Epithelial cell of esophagus (primary cell): ENCODE measurements around the gene GRSF1.
"Not testable (repeated sequence)": the region's sequence is repeated elsewhere in the genome, so short reads cannot be mapped to it uniquely, and the experiment has no call there.

Experiments used
- DNase-seq: peaks from one replicate; pipeline ENCODE4 v3.0.0; 2010; ENCODE audit warnings: low read depth
- H3K4me3 ChIP-seq: 2 replicates; pipeline ENCODE4 v1.5.1; 2011; ENCODE audit warnings: mild to moderate bottlenecking, low read length, control low read depth
- CTCF ChIP-seq: IDR thresholded peaks from 2 replicates; pipeline ENCODE4 v1.5.1; 2011; ENCODE audit warnings: low read depth, mild to moderate bottlenecking, low read length, control low read depth, inconsistent platforms; ENCODE audit not compliant: insufficient read depth; ENCODE audit errors: missing control alignments

Gene GRSF1

GRCh38 chr4:70787496-70787895 lies 52.2 kb downstream of the GRSF1 start:
- no peak overlapping the region for H3K4me3 ChIP-seq
- DNase-seq, result no peak
- TF ChIP-seq CTCF, result no peak

GRCh38 chr4:70783096-70783495 lies 56.6 kb downstream of the GRSF1 start:
- no peak for TF ChIP-seq CTCF
- DNase-seq, result no peak
- no peak overlapping the region for H3K4me3 ChIP-seq

- no peak overlapping the region for H3K4me3 ChIP-seq
- no peak for DNase-seq
- no peak for TF ChIP-seq CTCF
Observed at GRCh38 chr4:70778888-70779422, 60.7 kb downstream of the GRSF1 start.

- H3K4me3 ChIP-seq, result no peak overlapping the region
- DNase-seq, result no peak
- TF ChIP-seq CTCF, result no peak
Observed at GRCh38 chr4:70772929-70773555, 66.6 kb downstream of the GRSF1 start.

GRCh38 chr4:70769396-70769795 lies 70.3 kb downstream of the GRSF1 start:
- DNase-seq, H3K4me3 ChIP-seq: not testable (repeated sequence)

- TF ChIP-seq CTCF, result no peak
- H3K4me3 ChIP-seq, result no peak overlapping the region
- DNase-seq, result no peak
Observed at GRCh38 chr4:70768301-70768948, 71.3 kb downstream of the GRSF1 start.
